GM12872 (cell line): ENCODE data around the gene ERBB4.

Source experiments
- TF ChIP-seq, protein P1 (sequence below): IDR thresholded peaks from 3 replicates; pipeline ENCODE4 v1.5.1; 2011; ENCODE audit warnings: low read depth, mild to moderate bottlenecking, low read length, moderate library complexity; ENCODE audit not compliant: insufficient read depth

Gene ERBB4

DNA sequence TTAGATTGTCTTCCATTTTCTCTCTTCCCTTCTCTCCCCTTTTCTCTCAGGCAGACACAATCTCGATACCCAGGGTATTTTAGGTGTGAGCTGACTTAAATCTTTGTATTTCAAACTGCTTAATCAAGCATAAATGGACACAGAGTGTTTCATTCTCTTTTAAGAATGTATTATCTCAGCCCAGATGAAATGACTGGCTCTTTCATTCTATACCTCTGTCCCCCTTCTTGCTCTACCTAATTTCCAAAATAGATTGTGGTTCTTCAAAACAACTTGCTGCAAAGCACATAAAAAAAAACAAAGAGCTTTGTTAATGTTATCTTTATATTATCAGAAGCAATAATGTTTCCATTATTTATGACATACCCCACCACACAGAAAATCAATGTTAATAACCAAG is 514.6 kb downstream of the ERBB4 start:
- TF ChIP-seq, protein P1, sequence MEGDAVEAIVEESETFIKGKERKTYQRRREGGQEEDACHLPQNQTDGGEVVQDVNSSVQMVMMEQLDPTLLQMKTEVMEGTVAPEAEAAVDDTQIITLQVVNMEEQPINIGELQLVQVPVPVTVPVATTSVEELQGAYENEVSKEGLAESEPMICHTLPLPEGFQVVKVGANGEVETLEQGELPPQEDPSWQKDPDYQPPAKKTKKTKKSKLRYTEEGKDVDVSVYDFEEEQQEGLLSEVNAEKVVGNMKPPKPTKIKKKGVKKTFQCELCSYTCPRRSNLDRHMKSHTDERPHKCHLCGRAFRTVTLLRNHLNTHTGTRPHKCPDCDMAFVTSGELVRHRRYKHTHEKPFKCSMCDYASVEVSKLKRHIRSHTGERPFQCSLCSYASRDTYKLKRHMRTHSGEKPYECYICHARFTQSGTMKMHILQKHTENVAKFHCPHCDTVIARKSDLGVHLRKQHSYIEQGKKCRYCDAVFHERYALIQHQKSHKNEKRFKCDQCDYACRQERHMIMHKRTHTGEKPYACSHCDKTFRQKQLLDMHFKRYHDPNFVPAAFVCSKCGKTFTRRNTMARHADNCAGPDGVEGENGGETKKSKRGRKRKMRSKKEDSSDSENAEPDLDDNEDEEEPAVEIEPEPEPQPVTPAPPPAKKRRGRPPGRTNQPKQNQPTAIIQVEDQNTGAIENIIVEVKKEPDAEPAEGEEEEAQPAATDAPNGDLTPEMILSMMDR, result no peak

DNA sequence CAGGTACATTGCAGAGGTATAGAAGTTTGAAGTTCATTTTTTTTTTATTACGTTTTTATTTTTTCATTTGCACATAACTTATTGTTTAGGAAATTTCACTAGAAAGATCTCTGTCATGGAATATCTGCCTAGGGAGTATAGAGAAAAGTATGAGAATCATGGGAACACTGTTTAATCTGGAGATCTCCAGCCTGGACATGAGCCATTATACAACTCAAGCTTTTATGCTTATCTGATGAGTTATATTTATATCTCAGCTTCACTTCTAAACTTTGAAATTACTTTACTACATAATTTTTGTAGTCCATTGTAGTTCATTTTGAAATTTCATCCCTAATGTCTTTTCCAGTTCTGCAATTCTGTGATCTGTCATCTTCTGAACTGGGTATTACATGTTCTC is 515.6 kb downstream of the ERBB4 start:
- TF ChIP-seq, protein P1, result no peak

DNA sequence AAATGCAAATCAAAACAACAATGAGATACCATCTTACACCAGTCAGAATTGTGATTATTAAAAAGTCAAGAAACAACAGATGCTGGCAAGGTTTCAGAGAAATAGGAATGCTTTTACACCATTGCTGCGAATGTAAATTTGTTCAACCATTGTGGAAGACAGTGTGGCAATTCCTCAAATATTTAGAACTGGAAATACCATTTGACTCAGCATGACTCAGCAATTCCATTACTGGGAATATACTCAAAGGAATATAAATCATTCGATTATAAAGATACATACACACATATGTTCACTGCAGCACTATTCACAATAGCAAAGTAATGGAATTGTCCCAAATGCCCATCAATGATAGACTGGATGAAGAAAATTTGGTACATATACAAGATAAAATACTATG is 516.7 kb downstream of the ERBB4 start:
- TF ChIP-seq, protein P1, result no peak

DNA sequence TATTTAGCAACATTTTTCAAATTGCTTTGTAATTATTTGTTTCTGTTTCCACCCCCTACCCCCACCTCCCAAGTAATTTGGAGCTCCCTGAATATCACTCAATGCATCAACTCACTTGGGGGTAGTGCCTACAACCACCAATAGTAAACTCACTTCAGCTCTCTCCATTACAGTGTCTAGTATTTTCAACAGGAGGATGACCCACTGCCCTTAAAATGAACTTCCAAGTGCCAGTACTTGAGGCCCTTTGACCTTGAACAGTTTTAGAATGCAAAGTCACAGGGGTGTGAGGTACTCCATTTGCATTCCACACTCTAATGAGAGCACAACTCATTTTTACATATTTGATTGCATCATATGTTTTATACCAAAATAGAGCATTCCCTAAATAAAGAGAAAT is 523.0 kb downstream of the ERBB4 start:
- TF ChIP-seq, protein P1, result no peak

DNA sequence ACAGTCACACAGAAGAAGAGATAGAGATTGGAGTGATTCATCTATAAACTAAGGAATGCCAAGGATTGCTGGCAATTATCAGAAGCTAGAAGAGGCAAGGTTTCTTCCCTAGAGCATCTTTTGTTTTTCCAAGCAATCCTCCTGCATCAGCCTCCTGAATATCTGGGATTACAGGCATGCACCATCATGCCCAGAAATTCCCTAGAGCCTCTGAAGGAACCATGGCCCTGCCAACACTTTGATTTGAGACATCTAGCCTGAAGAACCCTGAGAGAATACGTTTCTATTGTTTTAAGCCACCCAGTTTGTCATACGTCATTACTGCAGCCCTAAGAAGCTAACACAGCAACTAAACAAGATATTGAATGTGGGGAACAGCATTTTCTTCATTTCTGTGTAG is 525.0 kb downstream of the ERBB4 start:
- TF ChIP-seq, protein P1, result no peak

DNA sequence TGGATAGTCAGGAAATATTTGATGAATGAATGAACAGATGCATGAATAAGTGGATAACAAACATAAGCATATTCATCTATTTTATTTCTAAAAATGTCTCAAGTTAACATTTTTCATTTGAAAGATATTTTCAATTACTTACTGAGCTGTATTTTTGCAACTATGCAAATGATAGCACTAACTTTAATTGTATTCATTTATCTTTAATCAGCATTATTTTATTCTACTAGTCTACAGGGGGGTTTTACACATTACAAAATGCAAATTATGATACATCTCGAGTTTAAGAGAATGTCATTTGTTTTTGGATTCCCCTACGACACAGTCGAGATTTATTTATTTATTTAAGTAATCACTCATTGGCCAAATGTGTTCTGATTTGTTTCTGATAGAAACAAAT is 530.6 kb downstream of the ERBB4 start:
- TF ChIP-seq, protein P1, result no peak

DNA sequence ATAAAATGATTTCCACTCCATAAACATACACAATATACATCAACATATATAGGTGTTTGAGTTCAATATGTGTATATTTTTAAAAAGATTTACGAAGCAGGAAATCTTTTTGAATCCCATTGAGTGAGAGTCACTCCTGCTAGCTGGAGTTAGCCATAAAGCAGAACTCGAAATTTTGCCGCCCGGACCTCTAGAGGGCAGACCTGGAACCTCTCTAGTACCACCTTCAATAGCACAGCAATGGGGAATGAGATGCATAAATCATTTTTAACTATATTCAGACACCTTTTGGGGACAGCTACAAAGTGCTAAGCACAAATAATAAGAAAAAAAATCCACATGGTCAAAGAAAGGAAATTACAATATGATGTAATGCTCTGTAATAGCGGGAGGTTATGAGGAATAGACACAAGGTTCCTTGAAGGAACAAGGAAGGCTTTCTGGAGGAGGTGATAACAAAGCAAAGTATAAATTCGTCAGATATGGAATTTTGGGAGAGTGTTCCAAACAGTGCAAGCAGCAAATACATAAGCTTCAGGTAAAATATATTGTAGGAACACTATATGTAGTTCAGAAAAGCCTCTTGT is 533.4 kb downstream of the ERBB4 start:
- TF ChIP-seq, protein P1, result peak; percentile 68

DNA sequence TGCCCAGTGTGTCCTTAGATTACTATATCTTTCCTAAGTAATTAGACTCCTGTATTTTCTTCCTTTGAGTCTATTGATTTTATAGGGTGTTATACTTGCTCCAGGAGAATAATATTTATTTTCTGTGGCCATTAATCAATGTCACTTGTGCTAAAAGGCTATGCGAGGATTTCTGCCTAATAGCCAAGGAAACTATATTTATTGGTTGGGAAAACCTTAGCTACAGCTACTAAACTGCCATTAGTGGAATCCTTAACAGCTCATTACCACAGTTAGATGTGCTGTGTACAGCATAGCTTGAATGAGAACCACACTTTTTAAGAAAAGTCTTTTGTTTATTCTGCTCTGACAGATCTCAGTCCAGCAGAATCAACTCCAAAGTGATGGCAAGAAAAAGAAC is 537.3 kb downstream of the ERBB4 start:
- TF ChIP-seq, protein P1, result no peak
